ENCODE measurements around the gene SURF4. TPM values are rescaled to one million over a fixed set of nuclear protein-coding genes. Genes with fewer than 3 reads are reported as not detected.
"Not testable (repeated sequence)": the region's sequence is repeated elsewhere in the genome, so short reads cannot be mapped to it uniquely, and the experiment has no call there.

The SURF4 gene
- polyA plus RNA-seq, 2 of the 4 experiments (the other 2 are of a cell fraction), result 159 to 169 TPM

GRCh38 chr9:133394687-133395271 lies 18.9 kb upstream of the SURF4 start:
- no peaks in the 10 kb centered on the region for H3K9me3 ChIP-seq
- TF ChIP-seq HES2 (IDR thresholded peaks at IDR 0.05) (no peak), BHLHE40 (IDR thresholded peaks at IDR 0.05; ENCODE audit: low read depth, low read length) (no peak), KDM5A (IDR thresholded peaks at IDR 0.05) (no peak), HOXA7 (CRISPR knock-in tag; IDR thresholded peaks at IDR 0.05) (no peak), MAX (IDR thresholded peaks at IDR 0.05) (no peak), E2F6 (IDR thresholded peaks at IDR 0.05; ENCODE audit: borderline replicate concordance, low read depth) (no peak), HOXB13 (CRISPR knock-in tag; IDR thresholded peaks at IDR 0.05; ENCODE audit: low read depth) (no peak), ZC3H11A (IDR thresholded peaks at IDR 0.05) (no peak), ESRRA (IDR thresholded peaks at IDR 0.05; ENCODE audit: borderline replicate concordance, low read length) (no peak), RFX5 (IDR thresholded peaks at IDR 0.05) (no peak), POLR2A (IDR thresholded peaks at IDR 0.05; ENCODE audit: low read length) (no peak), HMGXB4 (CRISPR knock-in tag; IDR thresholded peaks at IDR 0.05; ENCODE audit: borderline replicate concordance) (no peak), BCL3 (IDR thresholded peaks at IDR 0.05) (no peak), CHD4 (IDR thresholded peaks at IDR 0.05; ENCODE audit: borderline replicate concordance) (no peak), ZNF302 (CRISPR knock-in tag; IDR thresholded peaks at IDR 0.05) (no peak), KDM1A (IDR thresholded peaks at IDR 0.05; ENCODE audit: low read depth) (no peak), SMC3 (IDR thresholded peaks at IDR 0.05) (no peak), CBX2 (IDR thresholded peaks at IDR 0.05; ENCODE audit: borderline replicate concordance, low read depth) (no peak)
- ATAC-seq (peak; percentile 9 to 30; a peak in 3 of 6 replicates), FAIRE-seq (no peak), DNase-seq (ENCODE audit: low read depth in 1 of 2, low spot score in 1 of 2) (no peak)
- H3K4me3 ChIP-seq, result no peak overlapping the region
- CTCF ChIA-PET, result interaction anchor here (0.9 to 4.4 kb wide), 13 partner anchors 8 to 92 kb away, joined by 3 to 21 read pairs (median 5); no protein-coding TSS in a partner anchor
- POLR2A ChIA-PET, result interaction anchor here (0.6 kb wide), 1 partner anchor 14 kb away, joined by 7 read pairs; no protein-coding TSS in a partner anchor
- H3K27ac ChIP-seq, result no peak overlapping the region
- H3K4me1 ChIP-seq, result no peaks in the 10 kb centered on the region
- WGBS (ENCODE audit: missing lambda C conversion rate), result 25% methylated on average over 8 of the region's 8 CpGs
- H3K4me2 ChIP-seq, result no peak overlapping the region

GRCh38 chr9:133393399-133393798 lies 17.5 kb upstream of the SURF4 start:
- Histone ChIP-seq H3K4me3 (no peak overlapping the region), H3K9me3 (no peaks in the 10 kb centered on the region), H3K27ac (no peak overlapping the region), H3K4me2 (no peak overlapping the region), H3K4me1 (no peaks in the 10 kb centered on the region)
- ChIA-PET CTCF (interaction anchor here (0.9 kb wide), 1 partner anchor 19 kb away, joined by 3 read pairs; no protein-coding TSS in a partner anchor), POLR2A (no interaction called here)
- ATAC-seq (no peak), FAIRE-seq (no peak), DNase-seq (ENCODE audit: low read depth in 1 of 2, low spot score in 1 of 2) (no peak)
- 85% methylated on average over 3 of the region's 3 CpGs for WGBS (ENCODE audit: missing lambda C conversion rate)
- TF ChIP-seq RARB (CRISPR knock-in tag; IDR thresholded peaks at IDR 0.05) (no peak), POLR2A (IDR thresholded peaks at IDR 0.05; ENCODE audit: low read length) (no peak), GATA3 (IDR thresholded peaks at IDR 0.05; ENCODE audit: borderline replicate concordance) (no peak)

GRCh38 chr9:133392308-133392707 lies 16.4 kb upstream of the SURF4 start:
- POLR2A ChIA-PET, result interaction anchor here (0.6 kb wide), 1 partner anchor 359 kb away, joined by 4 read pairs; no protein-coding TSS in a partner anchor
- H3K4me1 ChIP-seq; H3K4me3 ChIP-seq; DNase-seq (ENCODE audit: low read depth in 1 of 2, low spot score in 1 of 2); H3K27ac ChIP-seq; H3K9me3 ChIP-seq; FAIRE-seq; ATAC-seq; CTCF ChIA-PET: not testable (repeated sequence)
- H3K4me2 ChIP-seq, result peak overlapping the region; percentile 20; the same call in 2 of the 3 replicates
- 87% methylated on average over 3 of the region's 3 CpGs for WGBS (ENCODE audit: missing lambda C conversion rate)

- ATAC-seq; H3K27ac ChIP-seq; H3K9me3 ChIP-seq; H3K4me1 ChIP-seq; H3K4me3 ChIP-seq; POLR2A ChIA-PET; FAIRE-seq; CTCF ChIA-PET; DNase-seq (ENCODE audit: low read depth in 1 of 2, low spot score in 1 of 2): not testable (repeated sequence)
- peak overlapping the region; percentile 20; the same call in 2 of the 3 replicates for H3K4me2 ChIP-seq
- WGBS (ENCODE audit: missing lambda C conversion rate), result 12% methylated on average over 3 of the region's 4 CpGs
Measured at GRCh38 chr9:133391449-133391848, 15.6 kb upstream of the SURF4 start.
